Fibroblast of lung (primary cell): ENCODE results near the gene TRAF7.

Source experiments
- CTCF ChIP-seq, 2 donors: IDR thresholded peaks in 1 of 2; conservative IDR thresholded peaks in 1 of 2; 1 replicate in 1 of 2; 2 replicates in 1 of 2; pipeline ENCODE4 v1.5.1; 2011 to 2012; ENCODE audit warnings: low read length in 2 of 2, control low read depth in 1 of 2, inconsistent platforms in 1 of 2, low read depth in 1 of 2, mild to moderate bottlenecking in 1 of 2
- EZH2 ChIP-seq: IDR thresholded peaks from 2 replicates; pipeline ENCODE4 v1.5.1; 2012; ENCODE audit warnings: low read length, control low read depth, mild to moderate bottlenecking; ENCODE audit errors: missing control alignments

GRCh38 chr16:2212362-2213324 is 57.1 kb downstream of the TRAF7 start:
- TF ChIP-seq CTCF (conservative IDR thresholded peaks at IDR 0.05 in 1 of 2, IDR thresholded peaks at IDR 0.05 in 1 of 2; ENCODE audit: low read depth in 1 of 2, low read length in 2 of 2) (no peak), EZH2 (no peak)
